Smooth muscle cell (in vitro differentiated cells): ENCODE measurements around the gene COTL1. TPM values are rescaled to one million over a fixed set of nuclear protein-coding genes. Genes with fewer than 3 reads are reported as not detected.

Experiments
- DNase-seq: peaks from one replicate; lab custom pipeline; 2025; ENCODE audit not compliant: unreplicated experiment; lab: John Stamatoyannopoulos, UW
- H2AFZ ChIP-seq: fragments of 200-600 bp; sonication (generic); 2 replicates; pipeline ENCODE4 v1.6.0; 2016; ENCODE audit warnings: antibody characterized with exemption, low read depth, mild to moderate bottlenecking
- H3F3A ChIP-seq: fragments of 200-600 bp; sonication (generic); 2 replicates; pipeline ENCODE4 v1.6.0; 2017; ENCODE audit warnings: antibody characterized with exemption, low read depth
- H3K27ac ChIP-seq: fragments of 200-600 bp; sonication (generic); 2 replicates; pipeline ENCODE4 v1.5.1; 2016; ENCODE audit warnings: low read depth, mild to moderate bottlenecking
- H3K27me3 ChIP-seq: fragments of 200-600 bp; sonication (generic); 2 replicates; pipeline ENCODE4 v1.6.1; 2016; ENCODE audit warnings: low read depth, mild to moderate bottlenecking
- H3K36me3 ChIP-seq: fragments of 200-600 bp; sonication (generic); 2 replicates; pipeline ENCODE4 v1.5.1; 2016; ENCODE audit warnings: low read depth
- H3K4me1 ChIP-seq: fragments of 200-600 bp; sonication (generic); 2 replicates; pipeline ENCODE4 v1.5.1; 2016; ENCODE audit warnings: low read depth
- H3K4me2 ChIP-seq: fragments of 200-600 bp; sonication (generic); 2 replicates; pipeline ENCODE4 v1.6.0; 2016; ENCODE audit warnings: mild to moderate bottlenecking
- H3K4me3 ChIP-seq: fragments of 200-600 bp; sonication (generic); 2 replicates; pipeline ENCODE4 v1.5.1; 2016; ENCODE audit warnings: mild to moderate bottlenecking
- H3K79me2 ChIP-seq: fragments of 200-600 bp; sonication (generic); 2 replicates; pipeline ENCODE4 v1.6.0; 2016; ENCODE audit warnings: low read depth, mild to moderate bottlenecking
- H3K9ac ChIP-seq: fragments of 200-600 bp; sonication (generic); 2 replicates; pipeline ENCODE4 v1.6.0; 2016; ENCODE audit warnings: low read depth
- H3K9me3 ChIP-seq: fragments of 200-600 bp; sonication (generic); replicated peaks from 2 replicates; pipeline ENCODE4 v1.5.1; 2016; ENCODE audit warnings: low read depth
- H4K20me1 ChIP-seq: fragments of 200-600 bp; sonication (generic); 2 replicates; pipeline ENCODE4 v1.6.0; 2016; ENCODE audit warnings: low read depth
- CTCF ChIP-seq: fragments of 200-600 bp; sonication (generic); IDR thresholded peaks from 2 replicates; pipeline ENCODE4 v1.5.1; 2017; ENCODE audit warnings: borderline replicate concordance, mild to moderate bottlenecking, antibody characterized with exemption; ENCODE audit not compliant: insufficient read depth, poor library complexity, severe bottlenecking
- WGBS: methylation state at CpG from one replicate; pipeline ENCODE4 v1.1.7; 2016; ENCODE audit warnings: low lambda C conversion rate; 5-methylcytosine and 5-hydroxymethylcytosine counted together
- polyA plus RNA-seq: library from polyadenylated mRNA; unstranded; fragments of >200 nt; fragmentation: Nextera tagmentation; extraction: Ambion mirVana; gene quantifications from 2 replicates; pipeline ENCODE4 v1.2.1, GENCODE V29; 2016
- total RNA-seq: library from RNA; depleted of rRNA; stranded (reverse); fragments of >200 nt; gene quantifications from 2 replicates; pipeline ENCODE4 v1.2.3, GENCODE V29; 2014

Gene COTL1
- total and polyA plus RNA-seq, 2 experiments from 2014 or later = 81.2 to 233 TPM

DNA sequence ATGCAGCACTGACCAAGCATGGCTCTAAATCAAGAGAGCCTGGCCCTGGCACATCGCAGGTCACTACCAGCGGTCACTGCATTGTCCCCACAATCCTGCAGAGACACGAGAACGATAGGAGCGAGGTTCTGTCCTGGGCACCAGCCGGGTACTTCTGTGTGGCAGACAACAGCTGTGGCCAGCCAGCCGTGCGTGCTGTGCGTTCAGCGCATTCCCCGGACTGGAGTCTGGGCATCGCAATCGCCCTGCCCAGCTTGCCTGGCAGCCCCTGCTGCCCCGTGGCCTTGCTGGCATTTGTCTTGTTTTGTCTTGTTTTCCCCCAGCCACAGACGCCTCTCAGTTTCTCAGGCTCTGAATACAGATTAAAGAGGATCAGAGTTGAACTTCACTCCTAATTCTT lies 33.9 kb downstream of the COTL1 start:
- H3K9ac ChIP-seq = no peak overlapping the region
- H3F3A ChIP-seq = peaks cover 4% of the 10 kb centered on the region
- no peaks in the 10 kb centered on the region for H3K27me3 ChIP-seq
- WGBS = 90% methylated on average over 15 of the region's 15 CpGs
- TF ChIP-seq CTCF = no peak
- no peak overlapping the region for H3K4me3 ChIP-seq
- H3K9me3 ChIP-seq = no peaks in the 10 kb centered on the region
- peaks cover 3% of the 10 kb centered on the region for H3K36me3 ChIP-seq
- DNase-seq = no peak
- peaks cover 63% of the 10 kb centered on the region for H4K20me1 ChIP-seq
- H3K27ac ChIP-seq = no peak overlapping the region
- H3K4me2 ChIP-seq = no peak overlapping the region
- no peak overlapping the region for H2AFZ ChIP-seq
- H3K4me1 ChIP-seq = peaks cover 7% of the 10 kb centered on the region
- peaks cover 24% of the 10 kb centered on the region for H3K79me2 ChIP-seq

GRCh38 chr16:84582958-84583516 lies 34.8 kb downstream of the COTL1 start:
- Histone ChIP-seq H3K9ac (no peak overlapping the region), H3K27ac (peak overlapping the region; percentile 47), H2AFZ (no peak overlapping the region), H3K36me3 (peaks cover 3% of the 10 kb centered on the region), H3K9me3 (no peaks in the 10 kb centered on the region), H3K4me1 (peaks cover 7% of the 10 kb centered on the region), H3K4me2 (peak overlapping the region; percentile 47), H3K27me3 (no peaks in the 10 kb centered on the region), H3K4me3 (no peak overlapping the region), H4K20me1 (peaks cover 68% of the 10 kb centered on the region), H3F3A (peaks cover 4% of the 10 kb centered on the region), H3K79me2 (peaks cover 23% of the 10 kb centered on the region)
- WGBS = 30% methylated on average over 11 of the region's 11 CpGs
- DNase-seq = no peak
- no peak for TF ChIP-seq CTCF

DNA sequence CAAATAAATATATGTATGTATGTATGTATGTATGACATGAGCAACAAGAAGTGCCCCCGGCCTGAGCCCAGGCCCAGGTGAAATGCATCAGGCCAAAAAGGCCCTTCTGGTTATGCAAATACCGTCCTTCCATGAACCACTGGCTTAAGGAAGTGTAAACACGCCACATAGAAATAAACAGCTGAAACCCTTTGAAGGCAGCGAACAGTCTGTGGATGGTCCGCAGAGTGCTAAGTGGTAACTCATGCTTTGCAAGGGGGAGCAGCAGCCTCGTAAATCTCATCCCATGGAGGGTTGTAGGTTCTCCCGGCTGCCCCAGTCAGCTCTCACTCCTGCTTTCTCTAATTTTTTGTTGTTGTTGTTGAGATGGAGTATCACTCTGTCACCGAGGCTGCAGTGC lies 36.7 kb downstream of the COTL1 start:
- no peaks in the 10 kb centered on the region for H3K27me3 ChIP-seq
- peaks cover 7% of the 10 kb centered on the region for H3K4me1 ChIP-seq
- 69% methylated on average over 8 of the region's 8 CpGs for WGBS
- TF ChIP-seq CTCF = no peak
- H3K4me3 ChIP-seq = no peak overlapping the region
- no peak overlapping the region for H3K9ac ChIP-seq
- H3K27ac ChIP-seq = no peak overlapping the region
- H3K4me2 ChIP-seq = no peak overlapping the region
- peaks cover 3% of the 10 kb centered on the region for H3K36me3 ChIP-seq
- no peak for DNase-seq
- no peaks in the 10 kb centered on the region for H3K9me3 ChIP-seq
- peaks cover 84% of the 10 kb centered on the region for H4K20me1 ChIP-seq
- H2AFZ ChIP-seq = no peak overlapping the region
- H3K79me2 ChIP-seq = peaks cover 22% of the 10 kb centered on the region
- H3F3A ChIP-seq = peaks cover 4% of the 10 kb centered on the region

GRCh38 chr16:84579936-84580335 lies 37.9 kb downstream of the COTL1 start:
- no peak overlapping the region for H2AFZ ChIP-seq
- H3K9me3 ChIP-seq = no peaks in the 10 kb centered on the region
- no peak overlapping the region for H3K4me3 ChIP-seq
- H3K27me3 ChIP-seq = no peaks in the 10 kb centered on the region
- peaks cover 7% of the 10 kb centered on the region for H3K4me1 ChIP-seq
- no peak overlapping the region for H3K9ac ChIP-seq
- no peak for DNase-seq
- peaks cover 26% of the 10 kb centered on the region for H3K79me2 ChIP-seq
- peaks cover 4% of the 10 kb centered on the region for H3F3A ChIP-seq
- H3K27ac ChIP-seq = no peak overlapping the region
- H3K4me2 ChIP-seq = no peak overlapping the region
- peaks cover 3% of the 10 kb centered on the region for H3K36me3 ChIP-seq
- H4K20me1 ChIP-seq = peaks cover 82% of the 10 kb centered on the region
- TF ChIP-seq CTCF = no peak
- whole genome bisulfite sequencing = 98% methylated on average over 11 of the region's 11 CpGs
